Esophagus squamous epithelium (tissue), 5 donors: ENCODE measurements around the gene ABT1. TPM values are rescaled to one million over a fixed set of nuclear protein-coding genes. Genes with fewer than 3 reads are reported as not detected.
"Not testable (repeated sequence)": the region's sequence is repeated elsewhere in the genome, so short reads cannot be mapped to it uniquely, and the experiment has no call there.

Experiments
- DNase-seq: peaks from one replicate; lab custom pipeline; 2025; lab: John Stamatoyannopoulos, UW
- H3K27ac ChIP-seq, 4 donors: fragments of 200-600 bp; sonication (generic); one replicate each; pipeline ENCODE4 v1.5.1; 2016 to 2019; ENCODE audit warnings: mild to moderate bottlenecking in 1 of 4
- H3K27me3 ChIP-seq, 4 donors: fragments of 200-600 bp; sonication (generic); 1 replicate in 3 of 4; 2 replicates in 1 of 4; pipeline versions ENCODE4 v1.5.1 to v1.6.0; 2017 to 2021; ENCODE audit warnings: antibody characterized with exemption in 1 of 4
- H3K36me3 ChIP-seq, 3 donors: fragments of 200-600 bp; sonication (generic); one replicate each; pipeline ENCODE4 v1.5.1; 2016 to 2019
- H3K4me1 ChIP-seq, 3 donors: fragments of 200-600 bp; sonication (generic); one replicate each; pipeline ENCODE4 v1.5.1; 2017 to 2019
- H3K4me3 ChIP-seq, 4 donors: fragments of 200-600 bp; sonication (generic); 1 replicate in 3 of 4; 2 replicates in 1 of 4; pipeline ENCODE4 v1.5.1; 2016 to 2019; ENCODE audit warnings: mild to moderate bottlenecking in 2 of 4, moderate library complexity in 1 of 4
- H3K9me3 ChIP-seq, 3 donors: fragments of 200-600 bp; sonication (generic); one replicate each; pipeline ENCODE4 v1.5.1; 2016 to 2019
- CTCF ChIP-seq, 6 experiments: fragments of 450-650 bp in 4 of 6; fragments of 200-600 bp in 2 of 6; sonication (generic) in 2 of 6; IDR thresholded peaks; one replicate each; pipeline ENCODE4 v1.5.1; 2016 to 2019; ENCODE audit warnings: antibody characterized with exemption in 6 of 6, mild to moderate bottlenecking in 4 of 6, moderate library complexity in 4 of 6
- POLR2A ChIP-seq, 4 donors: fragments of 450-650 bp; IDR thresholded peaks; one replicate each; pipeline ENCODE4 v1.6.1; 2017; ENCODE audit warnings: antibody characterized with exemption in 4 of 4, mild to moderate bottlenecking in 4 of 4, moderate library complexity in 3 of 4
- WGBS, 2 donors: methylation state at CpG; one replicate each; pipeline ENCODE4 v1.1.5; 2018; 5-methylcytosine and 5-hydroxymethylcytosine counted together
- intact Hi-C: fragments of 100-400 bp; cut with DNase I; formaldehyde crosslinking; loops from one replicate; pipeline ENCODE4 v1.15.0; 2022
- total RNA-seq, 4 donors: library from RNA; depleted of rRNA; stranded (reverse); fragments of >200 nt; gene quantifications; one replicate each; pipeline ENCODE4 v1.1.0, GENCODE V29; 2016
- donor health status: DM: yes; HTN: yes; CAD: no.

ABT1 gene
- 10 to 100 TPM; 16.0 to 23.5 (median 17.1) TPM for total RNA-seq

- H3K4me1 ChIP-seq, result peaks cover 9 to 32% (median 12%) of the 10 kb centered on the region in 3 donors
- 0 to 1% methylated on average over 20 to 34 of the region's 51 CpGs for WGBS, 2 donors
- peaks cover 0 to 34% (median 5%) of the 10 kb centered on the region in 4 donors for H3K27me3 ChIP-seq
- intact Hi-C loops, result no loop called here
- H3K9me3 ChIP-seq, result no peaks in the 10 kb centered on the region
- DNase-seq, result peak; percentile 93
- peak within 1 kb of the TSS; percentile 78 to 97 (median 90) for H3K4me3 ChIP-seq
- H3K27ac ChIP-seq, result peak within 1 kb of the TSS; percentile 87 to 93 (median 92)
- peaks cover 0 to 27% (median 10%) of the 10 kb centered on the region in 3 donors for H3K36me3 ChIP-seq
- TF ChIP-seq CTCF (IDR thresholded peaks at IDR 0.05) (peak in 3 of 6 experiments; percentile 8 to 36 (median 15)), POLR2A (IDR thresholded peaks at IDR 0.05) (peak in 3 of 4 donors; percentile 63 to 79 (median 71))
These were observed at the start of gene ABT1 for GRCh38 chr6:26596579-26597388. TSS of gene ABT1 (plus strand) at chr6:26596953. CDS start at chr6:26596983, 30 bp downstream.

GRCh38 chr6:26547363-26547762, 49.4 kb upstream of the ABT1 start:
- H3K27me3 ChIP-seq, H3K27ac ChIP-seq, DNase-seq, intact Hi-C loops, H3K4me3 ChIP-seq, H3K9me3 ChIP-seq: not testable (repeated sequence)
- peaks cover 0 to 43% (median 0%) of the 10 kb centered on the region in 3 donors for H3K36me3 ChIP-seq
- WGBS, 2 donors, result 90 to 95% methylated on average over 10 to 15 of the region's 18 CpGs
- peaks cover 0 to 13% (median 4%) of the 10 kb centered on the region in 3 donors for H3K4me1 ChIP-seq

GRCh38 chr6:26550250-26550993, 46.3 kb upstream of the ABT1 start:
- H3K36me3 ChIP-seq, result peaks cover 0 to 19% (median 0%) of the 10 kb centered on the region in 3 donors
- TF ChIP-seq CTCF (IDR thresholded peaks at IDR 0.05), result no peak
- peaks cover 6 to 42% (median 18%) of the 10 kb centered on the region in 3 donors for H3K4me1 ChIP-seq
- H3K9me3 ChIP-seq, result no peaks in the 10 kb centered on the region
- 5 to 13% methylated on average over 29 to 32 of the region's 42 CpGs for WGBS, 2 donors
- DNase-seq, result no peak
- H3K4me3 ChIP-seq, result peak overlapping the region; percentile 44 to 78 (median 56)
- peak overlapping the region in 3 of 4 donors; percentile 45 to 67 (median 49) for H3K27ac ChIP-seq
- intact Hi-C loops, result no loop called here
- no peaks in the 10 kb centered on the region for H3K27me3 ChIP-seq

- H3K9me3 ChIP-seq, result no peaks in the 10 kb centered on the region
- no peak for TF ChIP-seq CTCF (IDR thresholded peaks at IDR 0.05)
- no peak for TF ChIP-seq POLR2A (IDR thresholded peaks at IDR 0.05)
- intact Hi-C loops, result no loop called here
- H3K27me3 ChIP-seq, result no peaks in the 10 kb centered on the region
- 90 to 91% methylated on average over 10 of the region's 10 CpGs for WGBS, 2 donors
- peaks cover 0 to 4% (median 0%) of the 10 kb centered on the region in 3 donors for H3K36me3 ChIP-seq
- no peak overlapping the region for H3K27ac ChIP-seq
- H3K4me1 ChIP-seq, result peaks cover 6 to 42% (median 18%) of the 10 kb centered on the region in 3 donors
- DNase-seq, result no peak
- no peak overlapping the region for H3K4me3 ChIP-seq
These were observed 44.5 kb upstream of the ABT1 start for GRCh38 chr6:26552205-26552604.

- DNase-seq, result no peak
- Histone ChIP-seq H3K9me3 (no peaks in the 10 kb centered on the region), H3K36me3 (no peaks in the 10 kb centered on the region), H3K27ac (peak overlapping the region in 3 of 4 donors; percentile 86 to 89 (median 88)), H3K4me3 (peak overlapping the region; percentile 27 to 68 (median 54)), H3K4me1 (peaks cover 6 to 42% (median 18%) of the 10 kb centered on the region in 3 donors), H3K27me3 (no peaks in the 10 kb centered on the region)
- 44 to 46% methylated on average over 11 of the region's 11 CpGs for WGBS, 2 donors
- TF ChIP-seq POLR2A (IDR thresholded peaks at IDR 0.05) (no peak), CTCF (IDR thresholded peaks at IDR 0.05) (no peak)
- intact Hi-C loops, result no loop called here
These were observed 44.0 kb upstream of the ABT1 start for GRCh38 chr6:26552640-26553188.
